BJ (cell line): ENCODE measurements around the gene WDR93. TPM values are rescaled to one million over a fixed set of nuclear protein-coding genes. Genes with fewer than 3 reads are reported as not detected.
"Not testable (repeated sequence)": the region's sequence is repeated elsewhere in the genome, so short reads cannot be mapped to it uniquely, and the experiment has no call there.

Experiments
- CTCF ChIA-PET: fragments of 350-600 bp; formaldehyde crosslinking; extraction: SDS; loops from one replicate; lab custom pipeline; 2021; ENCODE audit warnings: antibody characterized with exemption, inconsistent platforms; lab: Yijun Ruan, JAX
- POLR2A ChIA-PET: fragments of 300-600 bp; sonication (Branson Sonifier 250); formaldehyde crosslinking; extraction: SDS; loops from one replicate; lab custom pipeline; 2021; ENCODE audit warnings: antibody characterized with exemption; lab: Charles Lee
- DNase-seq: peaks from one replicate; pipeline ENCODE4 v3.0.0-alpha.2; 2011; ENCODE audit warnings: low read depth
- H3K27me3 ChIP-seq: 2 replicates; pipeline ENCODE4 v1.6.0; 2011; ENCODE audit warnings: low read length; ENCODE audit not compliant: control insufficient read depth, insufficient read depth
- H3K36me3 ChIP-seq: 2 replicates; pipeline ENCODE4 v1.5.1; 2011; ENCODE audit warnings: low read length; ENCODE audit not compliant: control insufficient read depth, insufficient read depth
- H3K4me3 ChIP-seq: 2 replicates; pipeline ENCODE4 v1.5.1; 2011; ENCODE audit warnings: low read depth, mild to moderate bottlenecking, control low read depth, low read length
- CTCF ChIP-seq: IDR thresholded peaks from 2 replicates; pipeline ENCODE4 v1.5.1; 2011; ENCODE audit warnings: low read depth, mild to moderate bottlenecking, control low read depth, inconsistent platforms, low read length, moderate library complexity; ENCODE audit not compliant: insufficient read depth
- polyA plus RNA-seq: library from polyadenylated mRNA; depleted of rRNA; stranded (reverse); fragments of >200 nt; gene quantifications from 2 replicates; pipeline ENCODE4 v1.2.3, GENCODE V29; 2011

The WDR93 gene
- polyA plus RNA-seq, 1 experiment = 0.15 TPM

GRCh38 chr15:89681146-89681545, 9.5 kb upstream of the WDR93 start:
- CTCF ChIA-PET = interaction anchor here (0.5 kb wide), 1 partner anchor 15 kb away, joined by 3 read pairs; no protein-coding TSS in a partner anchor
- Histone ChIP-seq H3K36me3 (no peaks in the 10 kb centered on the region; the same call in 1 of the 2 replicates), H3K4me3 (no peak overlapping the region), H3K27me3 (no peaks in the 10 kb centered on the region)
- no peak for DNase-seq
- POLR2A ChIA-PET = no interaction called here
- TF ChIP-seq CTCF = no peak

DNA sequence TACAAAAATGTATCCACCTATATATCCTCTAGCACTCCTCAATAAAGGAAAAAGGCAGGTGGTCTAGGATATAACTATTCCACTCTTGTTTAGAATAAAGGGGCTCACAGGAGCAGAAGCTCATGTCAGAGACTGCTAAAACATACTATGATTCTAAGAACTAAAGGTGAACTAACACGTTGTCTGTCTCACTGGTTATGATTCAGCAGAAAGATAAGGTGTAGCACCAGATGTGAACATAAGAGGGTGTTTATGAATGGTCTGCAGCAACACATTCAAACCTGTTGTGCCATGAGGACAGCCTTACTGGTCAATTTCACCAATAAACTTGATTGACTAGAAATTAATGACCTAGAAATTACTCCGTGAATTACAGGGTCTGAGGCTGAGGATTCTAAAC, 4.6 kb upstream of the WDR93 start:
- H3K36me3 ChIP-seq = no peaks in the 10 kb centered on the region; the same call in 1 of the 2 replicates
- no peak for DNase-seq
- POLR2A ChIA-PET = no interaction called here
- no peaks in the 10 kb centered on the region for H3K27me3 ChIP-seq
- CTCF ChIA-PET = interaction anchor here (1.5 kb wide), 1 partner anchor 14 kb away, joined by 5 read pairs; no protein-coding TSS in a partner anchor
- no peak for TF ChIP-seq CTCF
- H3K4me3 ChIP-seq = no peak overlapping the region

DNA sequence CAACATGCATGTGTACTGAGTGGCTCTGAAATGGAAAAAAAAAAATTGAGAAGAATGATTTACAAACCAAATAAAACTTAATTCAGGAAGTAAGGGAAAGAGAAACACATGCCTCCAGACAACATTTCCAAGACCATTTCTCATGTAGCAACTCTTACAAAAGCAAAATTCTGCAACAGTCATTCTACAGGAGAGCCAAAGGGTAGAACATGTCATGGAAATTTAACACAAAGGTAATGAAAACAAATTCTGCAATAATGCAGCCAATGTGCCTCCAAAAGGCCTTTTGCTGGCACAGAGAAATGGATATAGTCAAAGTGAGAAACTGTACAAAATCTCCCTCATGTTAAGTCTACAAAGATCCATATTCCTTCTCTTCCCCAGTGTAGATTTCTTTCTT, 4.1 kb upstream of the WDR93 start:
- ChIA-PET POLR2A (no interaction called here), CTCF (interaction anchor here (1.5 kb wide), 1 partner anchor 14 kb away, joined by 5 read pairs; no protein-coding TSS in a partner anchor)
- Histone ChIP-seq H3K27me3 (no peaks in the 10 kb centered on the region), H3K36me3 (no peaks in the 10 kb centered on the region; the same call in 1 of the 2 replicates), H3K4me3 (no peak overlapping the region)
- no peak for DNase-seq
- TF ChIP-seq CTCF = no peak

GRCh38 chr15:89689930-89690275, 708 bp upstream of the WDR93 start:
- H3K4me3 ChIP-seq = peak overlapping the region; percentile 92
- H3K27me3 ChIP-seq, CTCF ChIA-PET, POLR2A ChIA-PET, DNase-seq, H3K36me3 ChIP-seq: not testable (repeated sequence)

- no peak for DNase-seq
- POLR2A ChIA-PET = no interaction called here
- H3K4me3 ChIP-seq = no peak overlapping the region
- CTCF ChIA-PET = no interaction called here
- no peak for TF ChIP-seq CTCF
- peaks cover 2% of the 10 kb centered on the region for H3K27me3 ChIP-seq
- no peaks in the 10 kb centered on the region for H3K36me3 ChIP-seq
These were observed 2.5 kb downstream of the WDR93 start for GRCh38 chr15:89693091-89693490.

- no peak overlapping the region for H3K4me3 ChIP-seq
- CTCF ChIA-PET = no interaction called here
- TF ChIP-seq CTCF = no peak
- DNase-seq = no peak
- peaks cover 2% of the 10 kb centered on the region for H3K27me3 ChIP-seq
- POLR2A ChIA-PET = no interaction called here
- H3K36me3 ChIP-seq = no peaks in the 10 kb centered on the region
These were observed 3.1 kb downstream of the WDR93 start for GRCh38 chr15:89693696-89694095.
